Ectodermal cell (in vitro differentiated cells): Measurements from ENCODE around the gene RLF.
"Not testable (repeated sequence)": the region's sequence is repeated elsewhere in the genome, so short reads cannot be mapped to it uniquely, and the experiment has no call there.

Source experiments
- H3K27ac ChIP-seq: 2 replicates; pipeline ENCODE4 v1.7.0; 2013; ENCODE audit warnings: mild to moderate bottlenecking, low read depth, low read length; ENCODE audit not compliant: insufficient read depth, poor library complexity, severe bottlenecking
- H3K27me3 ChIP-seq: 2 replicates; pipeline ENCODE4 v1.7.0; 2013; ENCODE audit warnings: mild to moderate bottlenecking, low read length; ENCODE audit not compliant: insufficient read depth, control insufficient read depth, poor library complexity, severe bottlenecking
- H3K36me3 ChIP-seq: one replicate; pipeline ENCODE4 v1.7.0; 2013; ENCODE audit warnings: low read length; ENCODE audit not compliant: control insufficient read depth, insufficient read depth
- H3K4me1 ChIP-seq: one replicate; pipeline ENCODE4 v1.7.0; 2013; ENCODE audit warnings: low read length; ENCODE audit not compliant: control insufficient read depth, insufficient read depth
- H3K4me3 ChIP-seq: 2 replicates; pipeline ENCODE4 v1.7.0; 2013; ENCODE audit warnings: low read depth, low read length, control low read depth; ENCODE audit not compliant: insufficient read depth
- H3K9me3 ChIP-seq: 2 replicates; pipeline ENCODE4 v1.7.0; 2013; ENCODE audit warnings: mild to moderate bottlenecking, low read length, moderate library complexity; ENCODE audit not compliant: control insufficient read depth
- WGBS, 2 experiments: methylation state at CpG; one replicate each; pipeline ENCODE4 v1.1.7; 2013; ENCODE audit warnings: missing lambda C conversion rate in 2 of 2; 5-methylcytosine and 5-hydroxymethylcytosine counted together

The RLF gene

DNA sequence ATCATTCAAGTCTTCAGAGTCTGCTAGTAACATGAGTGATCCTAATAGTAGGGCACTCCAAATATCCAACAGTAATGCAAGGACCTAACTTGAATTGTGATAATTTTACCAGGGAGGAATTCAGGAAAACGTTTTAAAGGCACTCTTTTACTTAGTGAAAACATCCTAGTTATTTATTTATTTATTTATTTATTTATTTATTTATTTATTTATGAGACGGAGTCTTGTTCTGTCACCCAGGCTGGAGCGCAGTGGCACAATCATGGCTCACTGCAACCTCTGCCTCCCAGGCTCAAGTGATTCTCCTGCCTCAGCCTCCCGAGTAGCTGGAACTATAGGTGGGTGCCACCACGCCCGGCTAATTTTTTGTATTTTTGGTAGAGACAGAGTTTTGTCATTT, 33.5 kb downstream of the RLF start:
- WGBS, 2 experiments = 91 to 95% methylated on average over 5 of the region's 6 CpGs

GRCh38 chr1:40197656-40198055, 36.5 kb downstream of the RLF start:
- no peak overlapping the region for H3K4me3 ChIP-seq
- H3K36me3 ChIP-seq = no peaks in the 10 kb centered on the region
- no peaks in the 10 kb centered on the region for H3K9me3 ChIP-seq
- no peaks in the 10 kb centered on the region for H3K27me3 ChIP-seq
- H3K4me1 ChIP-seq = no peaks in the 10 kb centered on the region
- H3K27ac ChIP-seq = no peak overlapping the region
- WGBS, 2 experiments = 94 to 97% methylated on average over 1 of the region's 1 CpG

More for the DNA sequence above, 33.5 kb downstream of the RLF start:
- H3K4me3 ChIP-seq, H3K27ac ChIP-seq, H3K4me1 ChIP-seq, H3K27me3 ChIP-seq, H3K9me3 ChIP-seq: not testable (repeated sequence)
- peaks cover 11% of the 10 kb centered on the region for H3K36me3 ChIP-seq

DNA sequence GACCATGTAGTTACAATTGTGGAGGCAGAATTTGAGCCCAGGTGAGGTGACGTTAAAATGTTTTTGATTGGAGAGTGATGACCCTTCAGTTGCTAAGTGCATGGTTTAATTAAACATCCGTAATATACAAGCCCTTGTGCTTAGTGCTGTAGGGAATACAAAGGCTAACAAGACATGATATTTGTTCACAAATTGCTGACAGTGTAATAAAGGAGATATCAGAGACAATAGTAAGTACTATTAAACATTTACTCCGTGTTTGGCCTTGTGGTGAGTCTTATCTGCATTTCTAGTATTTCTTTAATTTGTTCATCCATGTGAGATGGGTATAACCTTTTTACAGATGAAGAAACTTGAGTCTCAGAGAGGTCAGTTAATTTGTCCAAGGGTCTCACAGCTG, 37.9 kb downstream of the RLF start:
- WGBS, 2 experiments = 98 to 100% methylated on average over 3 of the region's 3 CpGs
- H3K9me3 ChIP-seq = no peaks in the 10 kb centered on the region
- no peaks in the 10 kb centered on the region for H3K4me1 ChIP-seq
- no peaks in the 10 kb centered on the region for H3K27me3 ChIP-seq
- H3K27ac ChIP-seq = no peak overlapping the region
- no peak overlapping the region for H3K4me3 ChIP-seq
- H3K36me3 ChIP-seq = no peaks in the 10 kb centered on the region

DNA sequence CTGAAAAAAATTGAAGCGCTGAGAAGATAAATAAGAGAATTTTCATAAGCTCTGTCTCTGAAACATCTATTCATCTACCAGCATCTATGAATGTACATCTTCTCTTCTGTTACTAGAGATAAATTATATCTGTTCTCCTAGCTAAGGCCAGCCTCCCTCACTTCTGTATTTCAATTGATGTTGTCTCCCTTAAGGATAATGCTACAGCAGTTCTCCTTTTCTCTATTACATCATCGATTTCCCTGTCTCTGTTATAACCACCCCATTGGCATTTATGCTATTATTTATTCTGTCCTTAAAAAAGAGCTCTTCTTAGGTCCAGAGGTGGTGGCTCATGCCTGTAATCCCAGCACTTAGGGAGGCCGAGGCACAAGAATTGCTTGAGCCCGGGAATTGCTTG, 43.7 kb downstream of the RLF start:
- 92 to 94% methylated on average over 4 of the region's 4 CpGs for WGBS, 2 experiments
- no peaks in the 10 kb centered on the region for H3K4me1 ChIP-seq
- H3K27me3 ChIP-seq = no peaks in the 10 kb centered on the region
- no peak overlapping the region for H3K4me3 ChIP-seq
- H3K9me3 ChIP-seq = no peaks in the 10 kb centered on the region
- peaks cover 3% of the 10 kb centered on the region for H3K36me3 ChIP-seq
- no peak overlapping the region for H3K27ac ChIP-seq

DNA sequence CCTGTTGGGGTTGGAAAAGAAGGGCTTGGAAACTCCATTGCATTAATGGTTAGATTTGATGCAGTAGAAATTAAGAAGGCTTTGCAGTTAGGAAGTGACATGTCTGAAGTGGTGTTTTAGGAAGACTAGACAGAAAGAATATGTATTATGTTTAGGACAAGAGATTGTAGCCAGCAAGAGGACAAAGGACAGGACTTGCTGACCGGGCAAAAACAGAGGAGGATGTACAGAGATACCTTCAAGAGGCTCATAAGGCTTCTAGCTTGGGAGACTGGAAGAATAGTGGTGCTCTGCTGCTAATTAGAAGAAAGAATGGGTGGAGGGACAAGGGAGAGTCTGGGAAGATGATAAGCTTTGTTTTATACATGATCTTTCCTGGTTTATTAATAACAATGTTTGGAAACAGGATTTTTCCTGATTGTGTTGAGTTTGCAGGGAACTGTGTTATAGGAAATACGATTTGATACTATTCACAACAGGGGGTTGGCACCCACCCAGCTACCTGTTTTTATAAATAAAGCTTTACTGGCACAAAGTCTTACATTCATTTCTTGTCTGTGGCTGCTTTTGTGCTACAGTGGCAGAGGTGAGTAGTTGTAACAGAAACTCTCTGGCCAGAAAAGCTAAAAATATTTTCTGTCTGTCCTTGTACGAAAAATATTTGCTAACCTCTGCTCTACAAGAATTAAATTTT, 49.5 kb downstream of the RLF start:
- no peak overlapping the region for H3K27ac ChIP-seq
- 92 to 96% methylated on average over 2 to 3 of the region's 3 CpGs for WGBS, 2 experiments
- peaks cover 7% of the 10 kb centered on the region for H3K36me3 ChIP-seq
- no peak overlapping the region for H3K4me3 ChIP-seq
- H3K27me3 ChIP-seq = no peaks in the 10 kb centered on the region
- H3K9me3 ChIP-seq = no peaks in the 10 kb centered on the region
- no peaks in the 10 kb centered on the region for H3K4me1 ChIP-seq

GRCh38 chr1:40218333-40218732, 57.1 kb downstream of the RLF start:
- Histone ChIP-seq H3K27ac (no peak overlapping the region), H3K4me1 (no peaks in the 10 kb centered on the region), H3K4me3 (no peak overlapping the region), H3K9me3 (no peaks in the 10 kb centered on the region), H3K27me3 (no peaks in the 10 kb centered on the region), H3K36me3 (no peaks in the 10 kb centered on the region)
- WGBS, 2 experiments = 95 to 98% methylated on average over 5 of the region's 5 CpGs

- not testable (repeated sequence) for H3K36me3 ChIP-seq, H3K4me3 ChIP-seq, H3K27ac ChIP-seq, H3K9me3 ChIP-seq, H3K4me1 ChIP-seq, H3K27me3 ChIP-seq
- 91 to 96% methylated on average over 18 of the region's 18 CpGs for WGBS, 2 experiments
Observed at GRCh38 chr1:40221471-40221905, 60.3 kb downstream of the RLF start.

DNA sequence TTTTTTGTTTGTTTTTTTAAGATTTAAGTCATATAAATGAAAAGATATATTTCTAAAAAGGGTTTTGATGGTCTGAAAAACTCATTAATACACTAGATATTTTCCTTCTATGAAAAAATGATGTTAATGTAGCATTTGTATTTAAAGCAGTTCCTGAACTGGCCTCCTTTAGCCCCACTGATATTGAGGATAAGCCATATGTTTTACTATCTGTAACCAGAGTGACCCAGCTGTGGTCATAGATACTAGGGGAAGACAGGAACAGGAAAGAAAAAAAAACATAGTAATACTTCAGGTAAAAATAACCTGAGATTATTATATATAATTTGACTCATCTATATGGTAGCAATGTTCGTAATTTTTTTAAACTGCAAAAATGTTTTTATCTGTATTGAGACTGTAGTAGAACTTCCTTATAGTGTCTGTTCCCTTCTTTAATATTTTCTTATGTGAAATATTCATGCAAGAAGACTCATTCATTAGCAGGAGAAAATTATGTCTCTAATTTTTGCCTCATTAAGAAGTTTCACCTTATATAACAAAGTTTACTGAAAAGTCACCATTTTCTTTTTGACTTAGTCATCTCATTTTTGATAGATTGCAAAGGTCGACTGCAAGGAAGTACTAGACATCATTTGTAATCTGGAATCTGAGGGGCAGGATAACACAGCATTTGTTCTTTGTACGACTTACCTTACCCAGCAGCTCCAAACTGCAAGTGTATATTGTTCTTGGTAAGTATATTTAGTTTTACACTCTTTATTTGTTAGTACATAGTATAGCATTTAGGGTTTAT, 61.0 kb downstream of the RLF start:
- H3K27ac ChIP-seq = no peak overlapping the region
- no peaks in the 10 kb centered on the region for H3K36me3 ChIP-seq
- WGBS, 2 experiments = 93% methylated on average over 1 to 2 of the region's 3 CpGs
- no peaks in the 10 kb centered on the region for H3K27me3 ChIP-seq
- H3K4me3 ChIP-seq = no peak overlapping the region
- H3K9me3 ChIP-seq = no peaks in the 10 kb centered on the region
- H3K4me1 ChIP-seq = no peaks in the 10 kb centered on the region

DNA sequence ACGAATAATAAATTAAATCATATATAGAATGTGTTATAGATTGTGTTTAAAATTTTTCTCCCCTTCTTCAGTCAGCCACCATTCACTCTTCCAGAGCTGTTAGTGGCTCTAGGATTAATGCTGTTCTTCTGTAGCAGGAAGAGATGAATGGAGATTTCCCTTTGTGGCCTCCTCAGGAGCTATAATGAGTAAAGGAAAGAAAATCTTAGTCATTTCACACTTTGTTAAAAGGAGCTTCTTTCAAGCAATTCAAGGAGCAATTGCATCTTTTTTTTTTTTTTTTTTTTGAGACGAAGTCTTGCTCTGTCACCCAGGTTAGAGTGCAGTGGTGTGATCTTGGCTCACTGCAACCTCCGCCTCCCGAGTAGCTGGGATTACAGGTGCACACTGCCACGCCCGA, 62.9 kb downstream of the RLF start:
- H3K27ac ChIP-seq = no peak overlapping the region
- no peaks in the 10 kb centered on the region for H3K9me3 ChIP-seq
- H3K27me3 ChIP-seq = no peaks in the 10 kb centered on the region
- no peaks in the 10 kb centered on the region for H3K4me1 ChIP-seq
- no peak overlapping the region for H3K4me3 ChIP-seq
- WGBS, 2 experiments = 93 to 96% methylated on average over 5 of the region's 6 CpGs
- H3K36me3 ChIP-seq = no peaks in the 10 kb centered on the region

- WGBS, 2 experiments = 93 to 98% methylated on average over 3 of the region's 3 CpGs
- Histone ChIP-seq H3K27me3 (no peaks in the 10 kb centered on the region), H3K9me3 (no peaks in the 10 kb centered on the region), H3K4me3 (no peak overlapping the region), H3K4me1 (no peaks in the 10 kb centered on the region), H3K27ac (no peak overlapping the region), H3K36me3 (no peaks in the 10 kb centered on the region)
Observed at GRCh38 chr1:40226192-40226591, 65.0 kb downstream of the RLF start.
